Measurements from ENCODE around the gene IFI30. TPM values are rescaled to one million over a fixed set of nuclear protein-coding genes. Genes with fewer than 3 reads are reported as not detected.

The IFI30 gene
- total and polyA plus RNA-seq, 8 donors, result 7.3 to 986 (median 13.0) TPM

DNA sequence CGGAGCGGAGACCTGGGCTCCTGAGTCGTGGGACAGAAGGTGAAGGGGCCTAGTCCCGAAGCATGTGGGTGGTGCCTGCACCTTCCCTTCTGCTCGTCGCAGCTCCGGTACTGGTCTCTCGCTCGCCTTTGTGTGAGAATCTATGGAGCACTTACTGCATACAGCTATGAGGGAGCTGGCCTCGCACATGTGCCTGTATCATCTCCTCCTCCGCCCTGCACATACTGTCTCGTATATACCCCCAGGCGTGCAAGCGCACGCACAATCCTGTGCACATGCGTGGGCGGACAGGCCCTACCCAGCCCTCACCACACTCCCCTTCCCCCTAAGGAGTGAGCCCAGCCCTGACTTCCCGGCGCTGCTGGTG is 12.0 kb upstream of the IFI30 start:
- Histone ChIP-seq H3K4me1 (peaks cover 20 to 26% of the 10 kb centered on the region in 2 donors), H3K27me3 (no peaks in the 10 kb centered on the region), H3K4me3 (peak overlapping the region in 1 of 2 donors; percentile 33), H3K27ac (no peak overlapping the region), H3K9me3 (no peaks in the 10 kb centered on the region), H3K36me3 (peaks cover 0 to 47% of the 10 kb centered on the region in 2 donors)
- no peak for ATAC-seq
- intact Hi-C loops (cut with DNase I), result no loop called here
- TF ChIP-seq, protein P1, sequence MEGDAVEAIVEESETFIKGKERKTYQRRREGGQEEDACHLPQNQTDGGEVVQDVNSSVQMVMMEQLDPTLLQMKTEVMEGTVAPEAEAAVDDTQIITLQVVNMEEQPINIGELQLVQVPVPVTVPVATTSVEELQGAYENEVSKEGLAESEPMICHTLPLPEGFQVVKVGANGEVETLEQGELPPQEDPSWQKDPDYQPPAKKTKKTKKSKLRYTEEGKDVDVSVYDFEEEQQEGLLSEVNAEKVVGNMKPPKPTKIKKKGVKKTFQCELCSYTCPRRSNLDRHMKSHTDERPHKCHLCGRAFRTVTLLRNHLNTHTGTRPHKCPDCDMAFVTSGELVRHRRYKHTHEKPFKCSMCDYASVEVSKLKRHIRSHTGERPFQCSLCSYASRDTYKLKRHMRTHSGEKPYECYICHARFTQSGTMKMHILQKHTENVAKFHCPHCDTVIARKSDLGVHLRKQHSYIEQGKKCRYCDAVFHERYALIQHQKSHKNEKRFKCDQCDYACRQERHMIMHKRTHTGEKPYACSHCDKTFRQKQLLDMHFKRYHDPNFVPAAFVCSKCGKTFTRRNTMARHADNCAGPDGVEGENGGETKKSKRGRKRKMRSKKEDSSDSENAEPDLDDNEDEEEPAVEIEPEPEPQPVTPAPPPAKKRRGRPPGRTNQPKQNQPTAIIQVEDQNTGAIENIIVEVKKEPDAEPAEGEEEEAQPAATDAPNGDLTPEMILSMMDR (IDR thresholded peaks at IDR 0.05), result no peak
- no peak for DNase-seq

DNA sequence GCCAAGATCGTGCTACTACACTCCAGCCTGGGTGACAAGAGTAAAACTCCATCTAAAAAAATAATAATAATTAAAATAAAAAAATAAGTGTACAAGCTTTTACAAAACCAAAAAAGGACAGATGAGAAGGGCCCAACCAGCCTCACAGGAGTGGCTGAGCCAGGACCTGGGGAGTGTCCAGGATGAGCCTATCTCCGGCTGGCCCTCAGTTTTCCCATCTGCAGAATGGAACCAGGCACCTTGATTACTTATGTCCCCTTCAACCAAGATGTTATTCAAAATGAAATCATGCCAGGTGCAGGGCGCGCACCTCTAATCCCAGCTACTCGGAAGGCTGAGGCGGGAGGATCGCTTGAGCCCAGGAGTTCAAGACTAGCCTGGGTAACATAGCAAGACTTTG is 9.5 kb upstream of the IFI30 start:
- TF ChIP-seq, protein P1 (IDR thresholded peaks at IDR 0.05), result no peak
- no peak for DNase-seq
- peaks cover 10 to 30% of the 10 kb centered on the region in 2 donors for H3K4me1 ChIP-seq
- no peak for ATAC-seq
- H3K4me3 ChIP-seq, result no peak overlapping the region
- H3K36me3 ChIP-seq, result peaks cover 0 to 71% of the 10 kb centered on the region in 2 donors
- intact Hi-C loops (cut with DNase I), result no loop called here
- no peaks in the 10 kb centered on the region for H3K27me3 ChIP-seq
- no peaks in the 10 kb centered on the region for H3K9me3 ChIP-seq
- no peak overlapping the region for H3K27ac ChIP-seq

DNA sequence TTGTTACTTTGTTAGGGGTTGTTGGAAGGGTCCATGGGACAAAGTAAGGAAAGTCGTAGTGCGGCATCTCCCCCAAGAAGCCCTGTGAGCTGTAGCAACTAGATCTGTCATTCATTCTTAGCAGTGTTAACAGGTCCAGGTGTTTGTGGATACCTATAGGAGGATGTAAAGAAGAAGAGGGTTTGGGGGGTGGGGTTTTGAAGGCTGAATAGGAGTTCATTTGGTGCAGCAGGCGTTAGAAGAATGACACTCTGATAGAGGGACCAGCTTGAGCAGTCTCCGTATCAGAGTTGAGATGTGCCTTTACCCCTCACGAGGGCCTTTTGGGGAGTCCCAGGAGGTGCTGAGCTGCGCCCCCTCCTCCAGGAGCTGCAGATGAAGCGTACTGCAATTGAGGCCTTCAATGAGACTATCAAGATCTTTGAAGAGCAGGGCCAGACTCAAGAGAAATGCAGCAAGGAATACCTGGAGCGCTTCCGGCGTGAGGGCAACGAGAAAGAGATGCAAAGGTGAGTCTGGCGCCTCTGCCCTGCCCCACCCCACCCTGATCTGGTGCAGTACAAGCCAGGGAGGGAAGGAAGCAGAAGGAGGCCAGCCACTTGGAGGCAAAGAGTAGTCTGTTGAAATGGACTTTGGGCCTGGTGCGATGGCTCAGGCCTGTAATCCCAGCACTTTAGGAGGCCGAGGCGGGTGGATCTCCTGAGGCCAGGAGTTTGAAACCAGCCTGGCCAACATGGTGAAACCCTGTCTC is 7.6 kb upstream of the IFI30 start:
- Histone ChIP-seq H3K9me3 (no peaks in the 10 kb centered on the region), H3K4me3 (no peak overlapping the region), H3K36me3 (peaks cover 0 to 79% of the 10 kb centered on the region in 2 donors), H3K4me1 (peaks cover 6 to 40% of the 10 kb centered on the region in 2 donors), H3K27me3 (no peaks in the 10 kb centered on the region), H3K27ac (no peak overlapping the region)
- DNase-seq (no peak), ATAC-seq (no peak)
- intact Hi-C loops (cut with DNase I), result loop anchor here in 1 of 2 donors (5.0 kb wide), 1 partner anchor 54 kb away; no protein-coding TSS in a partner anchor
- TF ChIP-seq, protein P1 (IDR thresholded peaks at IDR 0.05), result no peak

DNA sequence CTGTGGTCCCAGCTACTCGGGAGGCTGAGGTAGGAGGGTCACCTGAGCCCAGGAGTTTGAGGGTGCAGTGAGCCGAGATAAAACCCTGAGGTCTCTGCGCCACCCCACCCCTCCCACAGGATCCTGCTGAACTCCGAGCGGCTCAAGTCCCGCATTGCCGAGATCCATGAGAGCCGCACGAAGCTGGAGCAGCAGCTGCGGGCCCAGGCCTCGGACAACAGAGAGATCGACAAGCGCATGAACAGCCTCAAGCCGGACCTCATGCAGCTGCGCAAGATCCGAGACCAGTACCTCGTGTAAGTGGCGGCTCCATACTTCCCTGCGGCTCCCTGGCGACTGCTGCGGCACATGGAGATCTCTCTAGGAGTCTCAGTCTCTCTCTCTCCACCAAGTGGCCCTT is 6.6 kb upstream of the IFI30 start:
- H3K36me3 ChIP-seq, result peaks cover 0 to 76% of the 10 kb centered on the region in 2 donors
- no peaks in the 10 kb centered on the region for H3K9me3 ChIP-seq
- DNase-seq (no peak), ATAC-seq (no peak)
- H3K27ac ChIP-seq, result no peak overlapping the region
- H3K4me3 ChIP-seq, result no peak overlapping the region
- TF ChIP-seq, protein P1 (IDR thresholded peaks at IDR 0.05), result no peak
- peaks cover 0 to 42% of the 10 kb centered on the region in 2 donors for H3K4me1 ChIP-seq
- intact Hi-C loops (cut with DNase I), result loop anchor here in 1 of 2 donors (5.0 kb wide), 1 partner anchor 55 kb away; no protein-coding TSS in a partner anchor
- no peaks in the 10 kb centered on the region for H3K27me3 ChIP-seq

DNA sequence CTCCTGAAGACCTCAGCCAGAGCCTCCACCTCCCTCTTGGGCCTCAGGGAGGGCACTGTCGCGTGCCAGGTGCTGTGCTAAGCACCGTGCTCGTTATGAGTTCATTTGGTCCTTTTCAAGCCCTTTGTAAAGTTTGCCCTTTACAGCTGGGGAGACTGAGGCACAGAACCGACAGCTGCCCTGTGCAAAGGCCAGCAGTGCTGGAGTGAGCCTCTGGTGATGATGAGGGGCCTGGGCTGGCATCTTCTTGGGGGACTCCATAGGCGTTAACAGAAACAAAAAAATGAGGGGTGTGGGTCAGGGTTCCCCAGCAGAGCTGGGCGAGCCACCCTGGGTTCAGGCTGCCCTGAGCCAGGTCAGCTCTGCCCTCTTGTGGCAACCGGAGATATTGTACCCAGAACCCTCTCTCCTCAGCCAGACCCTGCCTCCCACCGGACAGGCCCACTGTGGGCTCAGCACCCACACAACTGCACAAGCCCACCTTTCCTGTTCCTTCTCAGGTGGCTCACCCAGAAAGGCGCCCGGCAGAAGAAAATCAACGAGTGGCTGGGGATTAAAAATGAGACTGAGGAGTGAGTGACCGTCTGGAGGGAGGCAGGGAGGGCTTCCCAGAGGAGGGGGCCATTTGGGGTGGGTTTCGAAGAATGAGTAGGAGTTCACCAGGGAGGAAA is 5.5 kb upstream of the IFI30 start:
- peaks cover 0 to 52% of the 10 kb centered on the region in 2 donors for H3K4me1 ChIP-seq
- TF ChIP-seq, protein P1 (IDR thresholded peaks at IDR 0.05), result peak; percentile 59 to 86
- peaks cover 0 to 65% of the 10 kb centered on the region in 2 donors for H3K36me3 ChIP-seq
- ATAC-seq (peak; percentile 64), DNase-seq (peak in 2 of 4 donors; percentile 37 to 51)
- no peak overlapping the region for H3K4me3 ChIP-seq
- no peaks in the 10 kb centered on the region for H3K9me3 ChIP-seq
- H3K27ac ChIP-seq, result no peak overlapping the region
- intact Hi-C loops (cut with DNase I), result loop anchor here in 1 of 2 donors (5.0 kb wide), 1 partner anchor 56 kb away; no protein-coding TSS in a partner anchor
- H3K27me3 ChIP-seq, result no peaks in the 10 kb centered on the region

Measured in left lung (tissue), 10 donors.